Transverse colon (tissue), 4 donors: ENCODE measurements around the gene RBCK1.

Experiments used
- POLR2A ChIP-seq: fragments of 450-650 bp; IDR thresholded peaks from one replicate; pipeline ENCODE4 v1.6.1; 2016; ENCODE audit warnings: antibody characterized with exemption, mild to moderate bottlenecking, moderate library complexity
- POLR2AphosphoS5 ChIP-seq, 3 donors: sonication (generic); formaldehyde crosslinking; IDR thresholded peaks; one replicate each; pipeline ENCODE4 v1.6.1; 2016; ENCODE audit warnings: antibody characterized with exemption in 3 of 3
- TF ChIP-seq, protein P1 (sequence below), 5 experiments: fragments of 200-600 bp in 3 of 5; fragments of 450-650 bp in 2 of 5; sonication (generic) in 3 of 5; IDR thresholded peaks; 1 replicate in 2 of 5; 2 replicates in 3 of 5; pipeline ENCODE4 v1.5.1; 2016 to 2017; ENCODE audit warnings: antibody characterized with exemption in 5 of 5, inconsistent platforms in 3 of 5, mild to moderate bottlenecking in 2 of 5, moderate library complexity in 1 of 5

DNA sequence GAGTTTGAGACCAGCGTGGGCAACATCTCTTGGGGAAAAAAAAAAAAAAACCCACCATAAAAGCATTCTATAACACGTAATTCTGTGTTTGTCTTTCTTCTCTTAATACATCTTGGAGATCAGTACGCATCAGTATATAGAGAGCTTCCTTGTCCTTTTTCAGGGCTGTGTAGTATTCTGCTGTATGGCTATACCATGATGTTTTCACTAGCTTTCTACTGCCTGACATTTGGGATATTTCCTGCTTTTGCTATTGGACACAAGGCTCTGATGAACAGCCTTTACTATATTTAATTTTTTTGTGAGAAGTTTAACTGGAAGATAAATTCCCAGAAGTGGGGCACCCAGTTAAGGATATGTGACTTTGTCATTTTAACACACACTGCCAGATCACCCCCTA is 20.6 kb upstream of the RBCK1 start:
- no peak for TF ChIP-seq POLR2A
- TF ChIP-seq, protein P1, sequence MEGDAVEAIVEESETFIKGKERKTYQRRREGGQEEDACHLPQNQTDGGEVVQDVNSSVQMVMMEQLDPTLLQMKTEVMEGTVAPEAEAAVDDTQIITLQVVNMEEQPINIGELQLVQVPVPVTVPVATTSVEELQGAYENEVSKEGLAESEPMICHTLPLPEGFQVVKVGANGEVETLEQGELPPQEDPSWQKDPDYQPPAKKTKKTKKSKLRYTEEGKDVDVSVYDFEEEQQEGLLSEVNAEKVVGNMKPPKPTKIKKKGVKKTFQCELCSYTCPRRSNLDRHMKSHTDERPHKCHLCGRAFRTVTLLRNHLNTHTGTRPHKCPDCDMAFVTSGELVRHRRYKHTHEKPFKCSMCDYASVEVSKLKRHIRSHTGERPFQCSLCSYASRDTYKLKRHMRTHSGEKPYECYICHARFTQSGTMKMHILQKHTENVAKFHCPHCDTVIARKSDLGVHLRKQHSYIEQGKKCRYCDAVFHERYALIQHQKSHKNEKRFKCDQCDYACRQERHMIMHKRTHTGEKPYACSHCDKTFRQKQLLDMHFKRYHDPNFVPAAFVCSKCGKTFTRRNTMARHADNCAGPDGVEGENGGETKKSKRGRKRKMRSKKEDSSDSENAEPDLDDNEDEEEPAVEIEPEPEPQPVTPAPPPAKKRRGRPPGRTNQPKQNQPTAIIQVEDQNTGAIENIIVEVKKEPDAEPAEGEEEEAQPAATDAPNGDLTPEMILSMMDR (IDR thresholded peaks at IDR 0.05), result no peak
- no peak for TF ChIP-seq POLR2AphosphoS5 (IDR thresholded peaks at IDR 0.05)
